Colonic mucosa (tissue), 4 donors: ENCODE results near the gene ZDHHC22. TPM values are rescaled to one million over a fixed set of nuclear protein-coding genes. Genes with fewer than 3 reads are reported as not detected.

ENCODE experiments used
- DNase-seq: peaks from one replicate; pipeline ENCODE4 v3.0.0-alpha.2; 2020
- H3K27ac ChIP-seq: fragments of 200-600 bp; one replicate; pipeline ENCODE4 v1.8.0; 2021
- H3K27me3 ChIP-seq: fragments of 200-600 bp; one replicate; pipeline ENCODE4 v1.8.0; 2021
- H3K36me3 ChIP-seq: fragments of 200-600 bp; one replicate; pipeline ENCODE4 v1.8.0; 2021
- H3K4me1 ChIP-seq: fragments of 200-600 bp; one replicate; pipeline ENCODE4 v1.8.0; 2021; ENCODE audit warnings: mild to moderate bottlenecking
- H3K4me3 ChIP-seq: fragments of 200-600 bp; one replicate; pipeline ENCODE4 v1.8.0; 2021
- H3K9ac ChIP-seq, 2 donors: one replicate each; pipeline ENCODE4 v1.7.0; 2013; ENCODE audit warnings: control low read depth in 2 of 2, low read depth in 2 of 2, low read length in 2 of 2
- H3K9me3 ChIP-seq: fragments of 200-600 bp; one replicate; pipeline ENCODE4 v1.8.0; 2021
- intact Hi-C: fragments of 100-400 bp; cut with DNase I; formaldehyde crosslinking; loops from one replicate; pipeline ENCODE4 v1.14.1; 2022
- total RNA-seq, 2 donors: library from RNA; stranded (reverse); fragmentation: NEBNext Ultra II Directional in 1 of 2; extraction: Animal tissue kit (Norgen Biotek cat#: 25700) in 1 of 2; gene quantifications; one replicate each; pipeline ENCODE4 v1.2.1, GENCODE V29; 2021
- TF ChIP-seq, protein P1 (sequence below): fragments of 200-600 bp; IDR thresholded peaks from one replicate; pipeline ENCODE4 v1.8.0; 2022; ENCODE audit warnings: antibody characterized with exemption, mild to moderate bottlenecking
- donor health status: healthy.
- donor health status: DM: no; HTN: no; CAD: no.
- donor health status: DM: no; HTN: no; CAD: no.

ZDHHC22 gene
- total RNA-seq, 2 donors from 2014 or later = 0.07 to 0.42 TPM

DNA sequence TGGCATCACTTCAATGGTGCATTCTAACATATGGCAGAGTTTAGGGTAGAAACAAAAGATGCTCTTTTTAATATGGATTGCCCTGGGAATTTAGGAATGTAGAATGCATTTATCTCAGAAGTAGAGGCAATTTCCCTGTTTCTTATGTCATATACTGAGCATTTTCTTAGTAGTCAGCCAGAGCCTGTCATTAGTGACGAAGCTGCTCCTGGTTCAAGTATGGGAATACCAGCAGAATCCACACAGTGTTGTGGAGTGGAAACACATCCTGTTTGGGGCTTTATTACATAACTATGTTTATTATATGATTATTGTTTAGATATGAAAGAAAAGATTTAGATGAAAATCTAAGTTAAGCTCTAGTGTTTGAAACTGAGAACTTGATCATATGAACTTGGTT lies 31.3 kb downstream of the ZDHHC22 start:
- TF ChIP-seq, protein P1, sequence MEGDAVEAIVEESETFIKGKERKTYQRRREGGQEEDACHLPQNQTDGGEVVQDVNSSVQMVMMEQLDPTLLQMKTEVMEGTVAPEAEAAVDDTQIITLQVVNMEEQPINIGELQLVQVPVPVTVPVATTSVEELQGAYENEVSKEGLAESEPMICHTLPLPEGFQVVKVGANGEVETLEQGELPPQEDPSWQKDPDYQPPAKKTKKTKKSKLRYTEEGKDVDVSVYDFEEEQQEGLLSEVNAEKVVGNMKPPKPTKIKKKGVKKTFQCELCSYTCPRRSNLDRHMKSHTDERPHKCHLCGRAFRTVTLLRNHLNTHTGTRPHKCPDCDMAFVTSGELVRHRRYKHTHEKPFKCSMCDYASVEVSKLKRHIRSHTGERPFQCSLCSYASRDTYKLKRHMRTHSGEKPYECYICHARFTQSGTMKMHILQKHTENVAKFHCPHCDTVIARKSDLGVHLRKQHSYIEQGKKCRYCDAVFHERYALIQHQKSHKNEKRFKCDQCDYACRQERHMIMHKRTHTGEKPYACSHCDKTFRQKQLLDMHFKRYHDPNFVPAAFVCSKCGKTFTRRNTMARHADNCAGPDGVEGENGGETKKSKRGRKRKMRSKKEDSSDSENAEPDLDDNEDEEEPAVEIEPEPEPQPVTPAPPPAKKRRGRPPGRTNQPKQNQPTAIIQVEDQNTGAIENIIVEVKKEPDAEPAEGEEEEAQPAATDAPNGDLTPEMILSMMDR = no peak
- H3K27me3 ChIP-seq = no peaks in the 10 kb centered on the region
- H3K36me3 ChIP-seq = peaks cover 11% of the 10 kb centered on the region
- intact Hi-C loops = no loop called here
- no peaks in the 10 kb centered on the region for H3K4me1 ChIP-seq
- H3K9ac ChIP-seq = no peak overlapping the region
- H3K27ac ChIP-seq = no peak overlapping the region
- no peak overlapping the region for H3K4me3 ChIP-seq
- no peak for DNase-seq
- no peaks in the 10 kb centered on the region for H3K9me3 ChIP-seq

DNA sequence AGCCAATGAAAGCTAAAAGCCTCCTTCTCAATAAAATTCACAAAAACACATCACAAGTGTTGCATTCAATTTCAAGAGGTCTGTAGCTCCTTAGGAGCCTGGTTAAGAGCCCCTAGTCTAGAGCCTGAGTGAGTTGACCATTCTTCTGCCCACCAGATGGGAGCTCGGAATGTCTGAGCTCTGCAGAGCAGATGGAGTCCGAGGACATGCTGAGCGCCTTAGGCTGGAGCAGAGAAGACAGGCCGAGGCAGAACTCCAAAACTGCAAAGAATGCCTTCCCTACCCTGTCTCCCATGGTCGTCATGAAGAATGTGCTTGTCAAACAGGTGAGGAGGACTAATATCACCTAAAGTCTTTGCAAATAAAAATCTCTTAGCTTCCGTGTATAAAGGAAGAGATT lies 31.9 kb downstream of the ZDHHC22 start:
- Histone ChIP-seq H3K9me3 (no peaks in the 10 kb centered on the region), H3K4me1 (no peaks in the 10 kb centered on the region), H3K4me3 (no peak overlapping the region), H3K36me3 (peaks cover 11% of the 10 kb centered on the region), H3K27me3 (no peaks in the 10 kb centered on the region), H3K9ac (no peak overlapping the region), H3K27ac (no peak overlapping the region)
- TF ChIP-seq, protein P1 = no peak
- intact Hi-C loops = no loop called here
- no peak for DNase-seq

- H3K27me3 ChIP-seq = no peaks in the 10 kb centered on the region
- no peaks in the 10 kb centered on the region for H3K4me1 ChIP-seq
- no peak overlapping the region for H3K27ac ChIP-seq
- no peaks in the 10 kb centered on the region for H3K9me3 ChIP-seq
- no peak overlapping the region for H3K9ac ChIP-seq
- no peak for DNase-seq
- H3K36me3 ChIP-seq = peaks cover 6% of the 10 kb centered on the region
- no peak overlapping the region for H3K4me3 ChIP-seq
- TF ChIP-seq, protein P1 = no peak
- intact Hi-C loops = no loop called here
These were observed 32.8 kb downstream of the ZDHHC22 start for GRCh38 chr14:77108753-77109152.

DNA sequence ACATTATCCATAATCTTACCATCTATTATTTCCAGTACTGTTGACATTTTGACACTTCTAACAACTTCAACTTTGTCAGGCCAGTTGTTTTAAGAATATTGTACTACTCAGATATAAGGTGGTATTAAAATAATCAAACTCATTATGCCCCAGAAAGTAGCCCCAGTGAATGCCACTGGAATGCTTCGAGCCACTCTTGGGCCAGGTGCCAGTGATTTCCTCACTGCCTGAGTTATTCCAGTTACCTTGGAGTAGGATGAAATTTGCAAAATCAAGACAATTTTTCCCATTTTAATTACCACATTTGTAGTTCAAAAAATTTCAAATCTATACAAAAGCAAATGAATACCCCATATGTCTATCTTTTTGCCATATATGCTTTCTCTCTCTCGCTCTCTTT lies 34.4 kb downstream of the ZDHHC22 start:
- Histone ChIP-seq H3K27me3 (no peaks in the 10 kb centered on the region), H3K4me1 (no peaks in the 10 kb centered on the region), H3K36me3 (no peaks in the 10 kb centered on the region), H3K9ac (no peak overlapping the region), H3K9me3 (no peaks in the 10 kb centered on the region), H3K27ac (no peak overlapping the region), H3K4me3 (no peak overlapping the region)
- DNase-seq = no peak
- intact Hi-C loops = no loop called here
- TF ChIP-seq, protein P1 = no peak

DNA sequence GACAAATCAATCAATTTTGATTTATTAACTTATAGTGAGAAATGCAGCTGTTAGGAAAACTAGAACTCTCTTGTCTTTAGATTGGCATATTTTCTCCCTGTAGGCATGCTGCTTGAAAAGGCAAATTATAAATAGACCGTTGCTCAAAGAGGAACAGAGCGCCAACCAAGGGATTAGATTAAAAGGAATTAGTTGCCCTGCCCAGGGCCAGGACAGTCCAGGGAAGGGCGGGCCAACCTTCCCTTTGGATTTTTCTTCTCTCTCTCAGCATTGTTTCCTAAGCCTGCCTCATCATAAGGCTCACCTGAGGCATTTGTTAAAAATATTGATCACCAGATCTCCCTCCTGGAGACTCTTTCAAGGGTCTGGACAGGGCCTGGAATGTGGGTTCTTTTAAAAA lies 34.9 kb downstream of the ZDHHC22 start:
- DNase-seq = no peak
- Histone ChIP-seq H3K27me3 (no peaks in the 10 kb centered on the region), H3K9me3 (no peaks in the 10 kb centered on the region), H3K27ac (no peak overlapping the region), H3K9ac (no peak overlapping the region), H3K36me3 (no peaks in the 10 kb centered on the region), H3K4me3 (no peak overlapping the region), H3K4me1 (no peaks in the 10 kb centered on the region)
- TF ChIP-seq, protein P1 = no peak
- intact Hi-C loops = no loop called here
